ENCODE data around the gene PTPN20.

Gene PTPN20

GRCh38 chr10:47025540-47026300 is 114.5 kb downstream of the PTPN20 start:
- Histone ChIP-seq H3K9me3 (ENCODE audit: insufficient read depth, low read length, severe bottlenecking) (no peaks in the 10 kb centered on the region), H3K9ac (ENCODE audit: low read depth, low read length) (no peak overlapping the region), H3K27me3 (ENCODE audit: insufficient read depth, low read length, poor library complexity) (no peaks in the 10 kb centered on the region), H3K36me3 (ENCODE audit: insufficient read depth, low read length) (no peaks in the 10 kb centered on the region), H4K20me1 (ENCODE audit: insufficient read depth, low read length) (peaks cover 9% of the 10 kb centered on the region; the same call in 1 of the 2 replicates), H3K4me2 (ENCODE audit: insufficient read depth, low read length) (no peak overlapping the region), H3K79me2 (ENCODE audit: insufficient read depth, low read length) (no peaks in the 10 kb centered on the region), H2AFZ (ENCODE audit: low read depth, low read length) (no peak overlapping the region), H3K4me1 (ENCODE audit: insufficient read depth, low read length) (no peaks in the 10 kb centered on the region), H3K4me3 (ENCODE audit: low read depth in 1 of 2, low read length in 2 of 2) (no peak overlapping the region), H3K27ac (ENCODE audit: low read length) (no peak overlapping the region)
- DNase-seq: no peak
- no peak for ATAC-seq (ENCODE audit: insufficient read depth, low read depth)
- no peak for TF ChIP-seq EZH2 (IDR thresholded peaks at IDR 0.05; ENCODE audit: borderline replicate concordance, low read depth, low read length, severe bottlenecking)
- TF ChIP-seq CTCF (IDR thresholded peaks at IDR 0.05; ENCODE audit: borderline replicate concordance, extremely low read depth, low read length, poor library complexity, severe bottlenecking): no peak

DNA sequence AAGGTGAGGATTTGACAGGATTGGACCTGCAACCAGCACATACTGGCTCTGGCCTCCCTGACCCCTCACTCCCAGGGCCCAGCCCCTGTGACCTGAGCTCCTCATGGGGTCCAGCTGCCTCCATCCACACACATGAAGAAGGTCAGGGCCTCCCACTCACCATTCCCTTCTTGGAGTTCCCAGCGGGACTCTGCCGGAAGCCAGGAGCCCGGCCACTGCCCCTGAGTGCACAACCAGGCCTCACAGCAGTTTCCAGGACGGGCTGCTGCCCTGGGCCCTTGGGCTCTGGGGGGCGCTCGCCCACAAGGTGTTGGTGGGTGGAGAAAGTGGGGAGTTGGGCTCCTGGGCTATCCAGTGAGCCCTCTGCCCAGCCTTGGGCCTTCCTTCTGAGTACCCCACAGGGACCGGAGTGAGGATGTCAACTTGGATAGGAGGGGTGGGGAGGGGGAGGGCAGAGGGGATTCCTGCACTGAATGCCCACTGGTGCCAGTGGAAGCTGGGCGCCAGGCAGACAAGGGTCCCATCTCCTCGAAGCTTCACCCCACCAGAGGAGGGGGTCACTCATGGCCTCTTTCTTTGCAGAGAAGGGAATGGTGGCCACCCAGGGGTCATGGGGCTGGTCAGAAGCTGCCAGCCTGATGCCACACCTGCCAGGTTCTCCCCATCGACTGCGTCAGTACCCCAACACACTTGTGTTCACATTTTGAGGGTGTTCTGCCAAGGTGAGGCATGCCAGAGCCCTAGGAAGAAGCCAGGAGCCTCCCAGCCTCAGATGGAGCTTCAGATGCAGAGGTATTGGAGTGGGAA is 115.3 kb downstream of the PTPN20 start:
- H3K27me3 ChIP-seq (ENCODE audit: insufficient read depth, low read length, poor library complexity): no peaks in the 10 kb centered on the region
- no peak overlapping the region for H2AFZ ChIP-seq (ENCODE audit: low read depth, low read length)
- H3K36me3 ChIP-seq (ENCODE audit: insufficient read depth, low read length): no peaks in the 10 kb centered on the region
- ATAC-seq (ENCODE audit: insufficient read depth, low read depth) (no peak), DNase-seq (no peak)
- H3K4me1 ChIP-seq (ENCODE audit: insufficient read depth, low read length): no peaks in the 10 kb centered on the region
- TF ChIP-seq CTCF (IDR thresholded peaks at IDR 0.05; ENCODE audit: borderline replicate concordance, extremely low read depth, low read length, poor library complexity, severe bottlenecking): no peak
- H4K20me1 ChIP-seq (ENCODE audit: insufficient read depth, low read length): peaks cover 9% of the 10 kb centered on the region; the same call in 1 of the 2 replicates
- H3K9ac ChIP-seq (ENCODE audit: low read depth, low read length): no peak overlapping the region
- no peak overlapping the region for H3K27ac ChIP-seq (ENCODE audit: low read length)
- H3K9me3 ChIP-seq (ENCODE audit: insufficient read depth, low read length, severe bottlenecking): no peaks in the 10 kb centered on the region
- no peaks in the 10 kb centered on the region for H3K79me2 ChIP-seq (ENCODE audit: insufficient read depth, low read length)
- no peak overlapping the region for H3K4me2 ChIP-seq (ENCODE audit: insufficient read depth, low read length)
- no peak overlapping the region for H3K4me3 ChIP-seq (ENCODE audit: low read depth in 1 of 2, low read length in 2 of 2)

GRCh38 chr10:47027108-47027783 is 116.0 kb downstream of the PTPN20 start:
- Histone ChIP-seq H3K27ac (ENCODE audit: low read length) (no peak overlapping the region), H2AFZ (ENCODE audit: low read depth, low read length) (no peak overlapping the region), H3K36me3 (ENCODE audit: insufficient read depth, low read length) (no peaks in the 10 kb centered on the region), H4K20me1 (ENCODE audit: insufficient read depth, low read length) (peaks cover 9% of the 10 kb centered on the region; the same call in 1 of the 2 replicates), H3K27me3 (ENCODE audit: insufficient read depth, low read length, poor library complexity) (no peaks in the 10 kb centered on the region), H3K9ac (ENCODE audit: low read depth, low read length) (no peak overlapping the region), H3K4me3 (ENCODE audit: low read depth in 1 of 2, low read length in 2 of 2) (no peak overlapping the region), H3K9me3 (ENCODE audit: insufficient read depth, low read length, severe bottlenecking) (no peaks in the 10 kb centered on the region), H3K4me1 (ENCODE audit: insufficient read depth, low read length) (no peaks in the 10 kb centered on the region), H3K4me2 (ENCODE audit: insufficient read depth, low read length) (no peak overlapping the region), H3K79me2 (ENCODE audit: insufficient read depth, low read length) (no peaks in the 10 kb centered on the region)
- TF ChIP-seq EZH2 (IDR thresholded peaks at IDR 0.05; ENCODE audit: borderline replicate concordance, low read depth, low read length, severe bottlenecking) (no peak), CTCF (IDR thresholded peaks at IDR 0.05; ENCODE audit: borderline replicate concordance, extremely low read depth, low read length, poor library complexity, severe bottlenecking) (no peak)
- DNase-seq (no peak), ATAC-seq (ENCODE audit: insufficient read depth, low read depth) (no peak)
